GM12878 (cell line): Measurements from ENCODE around the gene CELF2. TPM values are rescaled to one million over a fixed set of nuclear protein-coding genes. Genes with fewer than 3 reads are reported as not detected.

ENCODE experiments used
- ATAC-seq: fragments of 200-7000 bp; cut with Tn5 transposase; 3 replicates; pipeline ENCODE4 v1.9.1; 2020; ENCODE audit warnings: mild to moderate bottlenecking, moderate library complexity
- BruUV-seq: library from RNA; stranded (reverse); fragments of 400-500 nt; replicated peaks from 2 replicates; lab custom pipeline; 2021; lab: Mats Ljungman, UMichigan
- CTCF ChIA-PET: fragments of 300-600 bp; sonication (Branson Sonifier 250); formaldehyde crosslinking; extraction: SDS; loops from one replicate; lab custom pipeline; 2021; ENCODE audit warnings: inconsistent platforms; lab: Yijun Ruan, JAX
- POLR2A ChIA-PET: fragments of 350-600 bp; formaldehyde crosslinking; extraction: SDS; loops from one replicate; lab custom pipeline; 2021; ENCODE audit warnings: inconsistent platforms; lab: Charles Lee
- RAD21 ChIA-PET: fragments of 300-600 bp; sonication (Branson Sonifier 250); formaldehyde crosslinking; loops from one replicate; lab custom pipeline; 2023; ENCODE audit warnings: antibody characterized with exemption; ENCODE audit not compliant: unreplicated experiment; lab: Charles Lee
- SMC1A ChIA-PET: fragments of 300-600 bp; sonication (Branson Sonifier 250); formaldehyde crosslinking; loops from one replicate; lab custom pipeline; 2023; ENCODE audit not compliant: unreplicated experiment, uncharacterized antibody; lab: Charles Lee
- DNase-seq: peaks from one replicate; pipeline ENCODE4 v3.0.0-alpha.2; 2011; ENCODE audit warnings: low read depth, low spot score
- FAIRE-seq: peaks from 3 replicates; lab custom pipeline; 2011; peaks lifted over from hg19 to GRCh38; lab: Jason Lieb, UNC
- H2AFZ ChIP-seq: 2 replicates; pipeline ENCODE4 v1.6.0; 2011; ENCODE audit warnings: low read depth, low read length, control low read depth; ENCODE audit not compliant: control insufficient read depth
- H3K27ac ChIP-seq: 2 replicates; pipeline ENCODE4 v1.5.1; 2011; ENCODE audit warnings: control low read depth; ENCODE audit not compliant: control insufficient read depth, insufficient read depth
- H3K27me3 ChIP-seq, 2 experiments: replicated peaks in 1 of 2; 2 replicates each; pipeline versions ENCODE4 v1.6.0 to v1.6.1; 2011; ENCODE audit warnings: low read length in 1 of 2; ENCODE audit not compliant: control insufficient read depth in 2 of 2, insufficient read depth in 2 of 2
- H3K36me3 ChIP-seq, 2 experiments: 2 replicates each; pipeline ENCODE4 v1.5.1; 2011; ENCODE audit warnings: low read length in 1 of 2; ENCODE audit not compliant: control insufficient read depth in 2 of 2, insufficient read depth in 2 of 2
- H3K4me1 ChIP-seq: 2 replicates; pipeline ENCODE4 v1.6.1; 2011; ENCODE audit warnings: mild to moderate bottlenecking, low read length, moderate library complexity, mixed read lengths; ENCODE audit not compliant: control insufficient read depth, insufficient read depth
- H3K4me2 ChIP-seq: 2 replicates; pipeline ENCODE4 v1.6.0; 2011; ENCODE audit warnings: control low read depth; ENCODE audit not compliant: control insufficient read depth, insufficient read depth
- H3K4me3 ChIP-seq: fragments of 200-600 bp; sonication (generic); 2 replicates; pipeline ENCODE4 v1.5.1; 2016
- H3K79me2 ChIP-seq: 2 replicates; pipeline ENCODE4 v1.6.0; 2011; ENCODE audit warnings: low read length; ENCODE audit not compliant: control insufficient read depth, insufficient read depth
- H3K9ac ChIP-seq: 2 replicates; pipeline ENCODE4 v1.8.0; 2011; ENCODE audit warnings: low read length, control low read depth, mixed read lengths; ENCODE audit not compliant: control insufficient read depth, insufficient read depth
- H3K9me3 ChIP-seq: replicated peaks from 3 replicates; pipeline ENCODE4 v1.5.1; 2011; ENCODE audit warnings: mild to moderate bottlenecking, low read length; ENCODE audit not compliant: control insufficient read depth, insufficient read depth
- H4K20me1 ChIP-seq: 2 replicates; pipeline ENCODE4 v1.6.0; 2011; ENCODE audit not compliant: control insufficient read depth, insufficient read depth
- ZNF687 ChIP-seq: fragments of 450-650 bp; IDR thresholded peaks from 2 replicates; pipeline ENCODE4 v1.6.1; 2017; ENCODE audit warnings: mild to moderate bottlenecking, moderate library complexity
- WGBS: methylation state at CpG from one replicate; pipeline ENCODE4 v1.1.6; 2016; ENCODE audit warnings: low lambda C conversion rate; ENCODE audit not compliant: insufficient replicate concordance, insufficient coverage; ENCODE audit errors: missing lambda C conversion rate; 5-methylcytosine and 5-hydroxymethylcytosine counted together
- in situ Hi-C: fragments of 300-500 bp; cut with MboI; formaldehyde crosslinking; loops from 9 replicates; pipeline ENCODE4 v1.14.3; 2018; ENCODE audit warnings: mixed read lengths
- intact Hi-C: fragments of 100-400 bp; cut with micrococcal nuclease; formaldehyde crosslinking; loops from one replicate; pipeline ENCODE4 v1.14.2; 2022; ENCODE audit not compliant: unreplicated experiment
- polyA plus RNA-seq, 11 experiments: library from polyadenylated mRNA; depleted of rRNA in 4 of 11; unstranded in 6 of 11; stranded (reverse) in 5 of 11; fragments of >200 nt; fragmentation: Nextera tagmentation in 4 of 11; fragmentation: Illumina TruSeq in 1 of 11; extraction: Ambion mirVana in 4 of 11; extraction: Trizol in 1 of 11; gene quantifications; 1 replicate in 1 of 11; 2 replicates in 10 of 11; pipeline versions ENCODE4 v1.2.1 to v1.2.3, GENCODE V29; 2011 to 2016; ENCODE audit warnings: inconsistent platforms in 2 of 11, missing spikeins in 2 of 11, low read depth in 1 of 11
- total RNA-seq, 4 experiments: library from RNA; depleted of rRNA in 3 of 4; stranded (reverse); fragments of >200 nt in 3 of 4; fragmentation: Illumina TruSeq in 1 of 4; extraction: Trizol in 1 of 4; gene quantifications; 2 replicates each; pipeline versions ENCODE4 v1.2.1 to v1.2.3, GENCODE V29; 2013 to 2021

CELF2 gene
- total and polyA plus RNA-seq, 10 of the 15 experiments (the other 5 are each of a cell fraction or from before 2014, with no cell fraction given): 20.8 to 129 (median 86.3) TPM

DNA sequence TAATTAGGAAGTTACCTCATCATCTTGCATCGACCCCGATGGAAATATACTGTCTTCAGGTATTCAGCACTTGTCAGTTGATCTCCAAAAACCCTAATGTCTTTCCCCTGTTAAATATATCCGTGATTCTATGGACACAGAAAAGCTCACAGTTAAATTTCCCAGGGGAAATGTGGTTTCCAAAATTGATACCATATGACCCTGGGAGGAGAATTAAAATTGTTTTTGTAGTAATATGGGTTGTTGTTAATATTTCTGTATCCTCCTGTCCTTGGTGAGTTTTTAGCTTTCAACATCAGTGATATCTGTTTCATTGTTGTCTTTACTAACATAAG lies 132.1 kb downstream of the CELF2 start:
- BruUV-seq: no TSS peak
- H4K20me1 ChIP-seq: no peaks in the 10 kb centered on the region
- no peaks in the 10 kb centered on the region for H3K79me2 ChIP-seq
- WGBS: 65% methylated on average over 3 of the region's 3 CpGs
- H3K4me3 ChIP-seq: no peak overlapping the region
- H3K9me3 ChIP-seq: no peaks in the 10 kb centered on the region
- ChIA-PET POLR2A (interaction anchor here (1.2 to 2.8 kb wide), 4 partner anchors 10 to 95 kb away, joined by 3 to 12 read pairs (median 4); no protein-coding TSS in a partner anchor), CTCF (interaction anchor here (1.3 to 2.4 kb wide), 5 partner anchors 9 to 120 kb away, joined by 3 to 8 read pairs (median 5); no protein-coding TSS in a partner anchor), RAD21 (interaction anchor here (0.8 to 1.9 kb wide), 3 partner anchors 11 to 21 kb away, joined by 3 to 17 read pairs (median 5); no protein-coding TSS in a partner anchor), SMC1A (interaction anchor here (0.9 to 9.5 kb wide), 9 partner anchors 10 to 120 kb away, joined by 3 to 99 read pairs (median 4); no protein-coding TSS in a partner anchor)
- no peaks in the 10 kb centered on the region for H3K27me3 ChIP-seq
- H3K36me3 ChIP-seq: no peaks in the 10 kb centered on the region
- in situ Hi-C loops (no loop called here), intact Hi-C loops (no loop called here)
- no peak overlapping the region for H3K27ac ChIP-seq
- peaks cover 21% of the 10 kb centered on the region for H3K4me1 ChIP-seq
- FAIRE-seq (no peak), DNase-seq (no peak), ATAC-seq (no peak)
- no peak overlapping the region; the same call in 1 of the 2 replicates for H3K4me2 ChIP-seq
- H2AFZ ChIP-seq: no peak overlapping the region; the same call in 1 of the 2 replicates
- no peak overlapping the region for H3K9ac ChIP-seq
- no peak for TF ChIP-seq ZNF687
- TF ChIP-seq, all 136 proteins: peak for 0
